ENCODE data around the gene ARV1.
"Not testable (repeated sequence)": the region's sequence is repeated elsewhere in the genome, so short reads cannot be mapped to it uniquely, and the experiment has no call there.

ARV1 gene

GRCh38 chr1:231044588-231044987, 65.7 kb downstream of the ARV1 start:
- no peak for DNase-seq (ENCODE audit: low read depth)

GRCh38 chr1:231045286-231045685, 66.4 kb downstream of the ARV1 start:
- no peak for DNase-seq (ENCODE audit: low read depth)

GRCh38 chr1:231045921-231046729, 67.2 kb downstream of the ARV1 start:
- not testable (repeated sequence) for DNase-seq (ENCODE audit: low read depth)

DNA sequence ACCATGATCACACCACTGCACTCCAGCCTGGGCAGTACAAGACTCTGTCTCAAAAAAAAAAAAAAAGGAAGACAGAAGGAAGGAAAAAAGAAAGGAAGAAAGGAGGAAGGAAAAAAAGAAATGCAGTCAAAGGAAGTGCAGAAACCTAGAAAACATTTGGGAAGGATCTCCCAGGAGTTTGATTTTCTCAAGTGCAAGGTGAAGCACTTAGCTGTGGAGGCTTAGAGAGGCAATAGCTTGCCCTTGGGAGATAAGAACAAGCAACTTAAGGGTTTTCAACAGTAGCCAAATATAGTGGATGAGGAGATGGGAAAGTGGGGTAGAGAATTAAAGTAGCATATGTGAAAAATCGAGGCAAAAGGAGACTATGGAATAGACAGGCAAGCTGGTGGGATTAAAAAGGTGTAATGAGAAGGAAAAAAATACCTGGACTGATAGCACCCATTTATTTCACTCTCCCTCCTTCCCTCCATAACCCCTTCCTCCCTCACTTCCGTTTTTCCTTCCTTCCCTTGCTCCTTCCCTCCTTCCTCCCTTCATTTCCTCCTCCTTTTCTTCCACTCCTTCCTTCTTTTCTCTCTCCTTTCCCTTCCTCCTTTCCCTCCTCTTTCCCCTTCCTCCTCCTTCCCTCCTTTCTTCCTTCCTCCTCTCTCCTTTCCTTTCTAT, 68.0 kb downstream of the ARV1 start:
- DNase-seq (ENCODE audit: low read depth) = no peak

GRCh38 chr1:231047529-231047928, 68.6 kb downstream of the ARV1 start:
- not testable (repeated sequence) for DNase-seq (ENCODE audit: low read depth)

DNA sequence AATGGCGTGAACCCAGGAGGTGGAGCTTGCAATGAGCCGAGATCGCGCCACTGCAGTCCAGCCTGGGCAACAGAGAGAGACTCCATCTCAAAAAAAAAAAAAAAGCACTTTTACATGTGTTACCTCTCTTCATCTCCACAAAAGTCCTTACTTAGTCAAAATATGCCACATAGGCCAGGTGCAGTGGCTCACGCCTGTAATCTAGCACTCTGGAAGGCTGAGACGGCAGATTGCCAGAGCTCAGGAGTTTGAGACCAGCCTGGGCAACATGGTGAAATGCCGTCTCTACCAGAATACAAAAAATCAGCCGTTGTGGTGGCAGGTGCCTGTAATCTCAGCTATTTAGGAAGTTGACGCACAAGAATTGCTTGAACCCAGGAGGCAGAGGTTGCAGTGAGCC, 69.5 kb downstream of the ARV1 start:
- DNase-seq (ENCODE audit: low read depth) = not testable (repeated sequence)

DNA sequence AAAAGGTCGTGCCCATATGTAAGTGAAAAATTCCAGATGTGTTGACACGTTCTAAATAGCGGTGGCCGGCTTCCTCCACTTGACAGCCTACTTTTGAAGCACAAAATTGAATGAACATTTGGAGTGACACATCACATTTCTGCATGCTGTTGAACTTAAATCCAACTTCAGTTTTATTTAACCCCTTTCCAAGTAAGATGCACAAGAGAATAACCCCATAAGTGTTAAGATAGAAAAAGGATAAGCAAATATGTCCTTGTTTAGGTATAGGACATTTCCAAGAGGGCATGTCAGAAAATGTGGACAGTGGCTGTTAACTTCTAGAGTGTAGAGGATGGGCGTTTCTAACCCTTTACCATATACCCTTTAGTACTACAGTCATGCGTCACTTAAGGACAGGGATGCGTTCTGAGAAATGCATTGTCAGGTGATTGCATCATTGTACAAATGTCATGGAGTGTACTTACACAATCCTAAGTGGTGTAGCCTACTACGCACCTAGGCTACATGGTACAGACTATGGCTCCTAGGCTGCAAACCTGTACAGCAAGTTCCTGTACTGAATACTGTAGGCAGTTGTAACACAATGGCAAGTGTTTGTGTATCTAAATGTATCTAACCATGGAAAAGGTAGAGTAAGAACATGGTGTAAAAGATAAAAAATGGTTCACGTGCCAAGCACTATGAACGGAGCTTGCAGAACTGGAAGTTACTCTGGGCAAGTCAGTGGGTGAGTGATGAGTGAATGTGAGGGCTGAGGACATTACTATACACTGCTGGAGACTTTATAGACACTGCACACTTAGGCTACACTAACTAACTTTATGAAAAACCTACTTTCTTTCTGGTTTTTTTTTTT, 70.5 kb downstream of the ARV1 start:
- no peak for DNase-seq (ENCODE audit: low read depth)

All from activated T-cell treated with anti-CD3 and anti-CD28 coated beads for 1 hour (primary cell).